ENCODE results near the gene PSMD3. TPM values are rescaled to one million over a fixed set of nuclear protein-coding genes. Genes with fewer than 3 reads are reported as not detected.

Gene PSMD3
- polyA plus RNA-seq, 1 experiment = 104 TPM

DNA sequence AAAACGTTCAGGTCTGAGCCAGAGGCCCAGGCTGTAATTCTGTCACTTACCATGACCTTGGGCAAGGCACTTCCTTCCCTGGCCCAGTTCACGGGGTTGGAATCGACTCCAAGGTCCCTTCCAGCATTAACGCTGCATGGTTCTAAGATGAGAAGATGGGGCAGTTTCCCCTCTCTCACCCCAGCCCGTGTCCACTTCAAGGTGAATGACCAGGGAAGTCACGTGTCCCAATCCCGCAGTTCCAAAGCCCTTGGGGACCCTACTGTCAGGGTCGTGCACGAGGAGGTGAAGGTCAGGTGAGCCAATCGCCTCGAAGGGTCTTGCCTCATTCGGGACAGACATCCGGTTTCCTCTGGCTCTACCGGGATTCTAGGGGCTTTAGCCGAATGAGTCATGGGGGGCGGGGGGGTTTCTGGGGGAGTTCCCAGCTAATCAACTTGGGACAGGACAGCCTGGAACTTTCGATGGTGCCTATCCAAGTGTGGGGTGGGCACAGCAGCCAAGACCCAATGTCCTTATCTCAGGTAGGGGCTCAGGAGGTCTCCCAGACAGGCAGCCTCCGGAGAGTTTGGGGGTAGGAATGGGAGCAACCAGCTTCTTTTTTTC lies 33.9 kb downstream of the PSMD3 start:
- TF ChIP-seq, protein P1, sequence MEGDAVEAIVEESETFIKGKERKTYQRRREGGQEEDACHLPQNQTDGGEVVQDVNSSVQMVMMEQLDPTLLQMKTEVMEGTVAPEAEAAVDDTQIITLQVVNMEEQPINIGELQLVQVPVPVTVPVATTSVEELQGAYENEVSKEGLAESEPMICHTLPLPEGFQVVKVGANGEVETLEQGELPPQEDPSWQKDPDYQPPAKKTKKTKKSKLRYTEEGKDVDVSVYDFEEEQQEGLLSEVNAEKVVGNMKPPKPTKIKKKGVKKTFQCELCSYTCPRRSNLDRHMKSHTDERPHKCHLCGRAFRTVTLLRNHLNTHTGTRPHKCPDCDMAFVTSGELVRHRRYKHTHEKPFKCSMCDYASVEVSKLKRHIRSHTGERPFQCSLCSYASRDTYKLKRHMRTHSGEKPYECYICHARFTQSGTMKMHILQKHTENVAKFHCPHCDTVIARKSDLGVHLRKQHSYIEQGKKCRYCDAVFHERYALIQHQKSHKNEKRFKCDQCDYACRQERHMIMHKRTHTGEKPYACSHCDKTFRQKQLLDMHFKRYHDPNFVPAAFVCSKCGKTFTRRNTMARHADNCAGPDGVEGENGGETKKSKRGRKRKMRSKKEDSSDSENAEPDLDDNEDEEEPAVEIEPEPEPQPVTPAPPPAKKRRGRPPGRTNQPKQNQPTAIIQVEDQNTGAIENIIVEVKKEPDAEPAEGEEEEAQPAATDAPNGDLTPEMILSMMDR (IDR thresholded peaks at IDR 0.05; ENCODE audit: insufficient read depth, low read depth, low read length) = no peak
- ChIA-PET CTCF (interaction anchor here (0.6 to 8.0 kb wide), 18 partner anchors 7 to 270 kb away, joined by 3 to 133 read pairs (median 6); no protein-coding TSS in a partner anchor), POLR2A (no interaction called here)
- Histone ChIP-seq H3K27me3 (ENCODE audit: control insufficient read depth, insufficient read depth, low read length) (no peaks in the 10 kb centered on the region), H3K4me3 (ENCODE audit: low read depth, low read length) (no peak overlapping the region), H3K36me3 (ENCODE audit: control insufficient read depth, insufficient read depth, low read length) (no peaks in the 10 kb centered on the region)
- DNase-seq (ENCODE audit: low read depth) = no peak

DNA sequence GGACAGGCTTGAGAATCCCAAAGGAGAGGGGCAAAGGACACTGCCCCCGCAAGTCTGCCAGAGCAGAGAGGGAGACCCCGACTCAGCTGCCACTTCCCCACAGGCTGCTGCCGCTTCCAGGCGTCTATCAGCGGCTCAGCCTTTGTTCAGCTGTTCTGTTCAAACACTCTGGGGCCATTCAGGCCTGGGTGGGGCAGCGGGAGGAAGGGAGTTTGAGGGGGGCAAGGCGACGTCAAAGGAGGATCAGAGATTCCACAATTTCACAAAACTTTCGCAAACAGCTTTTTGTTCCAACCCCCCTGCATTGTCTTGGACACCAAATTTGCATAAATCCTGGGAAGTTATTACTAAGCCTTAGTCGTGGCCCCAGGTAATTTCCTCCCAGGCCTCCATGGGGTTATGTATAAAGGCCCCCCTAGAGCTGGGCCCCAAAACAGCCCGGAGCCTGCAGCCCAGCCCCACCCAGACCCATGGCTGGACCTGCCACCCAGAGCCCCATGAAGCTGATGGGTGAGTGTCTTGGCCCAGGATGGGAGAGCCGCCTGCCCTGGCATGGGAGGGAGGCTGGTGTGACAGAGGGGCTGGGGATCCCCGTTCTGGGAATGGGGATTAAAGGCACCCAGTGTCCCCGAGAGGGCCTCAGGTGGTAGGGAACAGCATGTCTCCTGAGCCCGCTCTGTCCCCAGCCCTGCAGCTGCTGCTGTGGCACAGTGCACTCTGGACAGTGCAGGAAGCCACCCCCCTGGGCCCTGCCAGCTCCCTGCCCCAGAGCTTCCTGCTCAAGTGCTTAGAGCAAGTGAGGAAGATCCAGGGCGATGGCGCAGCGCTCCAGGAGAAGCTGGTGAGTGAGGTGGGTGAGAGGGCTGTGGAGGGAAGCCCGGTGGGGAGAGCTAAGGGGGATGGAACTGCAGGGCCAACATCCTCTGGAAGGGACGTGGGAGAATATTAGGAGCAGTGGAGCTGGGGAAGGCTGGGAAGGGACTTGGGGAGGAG lies 34.7 kb downstream of the PSMD3 start, which contains the start of gene CSF3:
TSS of gene CSF3 (plus strand) at position 436 of the 993 bp plus-strand sequence. CDS start at position 471, 35 bp downstream.
- no peak within 1 kb of the TSS for H3K4me3 ChIP-seq (ENCODE audit: low read depth, low read length)
- DNase-seq (ENCODE audit: low read depth) = no peak
- no peaks in the 10 kb centered on the region for H3K27me3 ChIP-seq (ENCODE audit: control insufficient read depth, insufficient read depth, low read length)
- H3K36me3 ChIP-seq (ENCODE audit: control insufficient read depth, insufficient read depth, low read length) = peaks cover 5% of the 10 kb centered on the region; the same call in 1 of the 2 replicates
- TF ChIP-seq, protein P1 (IDR thresholded peaks at IDR 0.05; ENCODE audit: insufficient read depth, low read depth, low read length) = no peak
- POLR2A ChIA-PET = no interaction called here
- CTCF ChIA-PET = interaction anchor here (0.6 to 8.0 kb wide), 19 partner anchors 11 to 275 kb away, joined by 3 to 133 read pairs (median 5); partner anchors contain the start of gene CASC3

- ChIA-PET CTCF (interaction anchor here (0.6 to 8.0 kb wide), 16 partner anchors 10 to 274 kb away, joined by 3 to 133 read pairs (median 6); partner anchors contain the start of gene CASC3), POLR2A (no interaction called here)
- Histone ChIP-seq H3K27me3 (ENCODE audit: control insufficient read depth, insufficient read depth, low read length) (no peaks in the 10 kb centered on the region), H3K36me3 (ENCODE audit: control insufficient read depth, insufficient read depth, low read length) (peaks cover 7% of the 10 kb centered on the region; the same call in 1 of the 2 replicates), H3K4me3 (ENCODE audit: low read depth, low read length) (no peak overlapping the region)
- TF ChIP-seq, protein P1 (IDR thresholded peaks at IDR 0.05; ENCODE audit: insufficient read depth, low read depth, low read length) = no peak
- DNase-seq (ENCODE audit: low read depth) = no peak
Observed at GRCh38 chr17:40015998-40016985, 35.7 kb downstream of the PSMD3 start.

DNA sequence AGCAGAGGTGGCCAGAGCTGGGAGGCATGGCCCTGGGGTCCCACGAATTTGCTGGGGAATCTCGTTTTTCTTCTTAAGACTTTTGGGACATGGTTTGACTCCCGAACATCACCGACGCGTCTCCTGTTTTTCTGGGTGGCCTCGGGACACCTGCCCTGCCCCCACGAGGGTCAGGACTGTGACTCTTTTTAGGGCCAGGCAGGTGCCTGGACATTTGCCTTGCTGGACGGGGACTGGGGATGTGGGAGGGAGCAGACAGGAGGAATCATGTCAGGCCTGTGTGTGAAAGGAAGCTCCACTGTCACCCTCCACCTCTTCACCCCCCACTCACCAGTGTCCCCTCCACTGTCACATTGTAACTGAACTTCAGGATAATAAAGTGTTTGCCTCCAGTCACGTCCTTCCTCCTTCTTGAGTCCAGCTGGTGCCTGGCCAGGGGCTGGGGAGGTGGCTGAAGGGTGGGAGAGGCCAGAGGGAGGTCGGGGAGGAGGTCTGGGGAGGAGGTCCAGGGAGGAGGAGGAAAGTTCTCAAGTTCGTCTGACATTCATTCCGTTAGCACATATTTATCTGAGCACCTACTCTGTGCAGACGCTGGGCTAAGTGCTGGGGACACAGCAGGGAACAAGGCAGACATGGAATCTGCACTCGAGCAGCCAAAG lies 36.9 kb downstream of the PSMD3 start:
- H3K27me3 ChIP-seq (ENCODE audit: control insufficient read depth, insufficient read depth, low read length) = no peaks in the 10 kb centered on the region
- POLR2A ChIA-PET = no interaction called here
- TF ChIP-seq, protein P1 (IDR thresholded peaks at IDR 0.05; ENCODE audit: insufficient read depth, low read depth, low read length) = no peak
- no peak overlapping the region for H3K4me3 ChIP-seq (ENCODE audit: low read depth, low read length)
- H3K36me3 ChIP-seq (ENCODE audit: control insufficient read depth, insufficient read depth, low read length) = peaks cover 8% of the 10 kb centered on the region
- CTCF ChIA-PET = interaction anchor here (0.6 to 8.0 kb wide), 11 partner anchors 9 to 1462 kb away, joined by 3 to 133 read pairs (median 4); no protein-coding TSS in a partner anchor
- DNase-seq (ENCODE audit: low read depth) = no peak
